GM11168 (cell line): Measurements from ENCODE around the gene TBC1D10A.

Source experiments
- in situ Hi-C: fragments of 300-500 bp; cut with MboI; formaldehyde crosslinking; loops from one replicate; pipeline ENCODE4 v1.12.0; 2022; ENCODE audit warnings: low sequenced_read_pairs; ENCODE audit not compliant: unreplicated experiment

Gene TBC1D10A

DNA sequence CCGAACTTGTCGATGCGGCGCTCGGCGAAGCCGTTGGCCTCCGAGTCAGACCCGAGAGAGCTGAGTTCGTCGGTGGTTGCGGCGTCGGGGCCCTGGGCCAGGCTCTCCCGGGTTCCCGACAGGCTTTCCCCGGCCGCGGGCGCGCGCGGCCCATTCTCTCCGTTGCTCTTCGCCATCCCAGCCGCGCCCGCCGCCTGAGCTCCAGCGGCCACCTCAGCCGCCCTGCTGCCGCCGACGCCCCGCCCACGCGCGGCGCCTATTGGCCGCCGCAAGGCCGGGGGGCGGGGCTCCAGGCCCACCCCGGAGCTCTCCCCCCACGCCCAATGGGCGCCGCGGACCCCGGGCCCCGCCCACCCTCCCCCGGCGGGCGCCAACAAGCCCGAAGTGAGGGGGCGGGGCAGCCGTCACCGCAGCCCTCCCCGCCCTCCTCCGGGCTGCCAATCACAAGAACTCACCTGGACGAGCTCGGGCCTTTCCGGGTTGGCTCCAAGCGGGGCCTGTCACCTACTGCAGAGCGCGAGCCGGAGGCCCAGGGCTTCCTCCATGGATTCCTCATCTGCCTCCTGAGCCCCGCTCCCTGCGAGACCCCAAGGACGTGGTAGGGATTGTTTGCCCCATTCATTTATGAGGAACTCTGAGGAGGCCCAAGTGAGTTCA is at the start of gene TBC1D10A:
TSS of gene TBC1D10A (minus strand) at position 236 of the 657 bp plus-strand sequence. CDS start at position 176, 60 bp downstream.
- in situ Hi-C loops, result no loop called here

DNA sequence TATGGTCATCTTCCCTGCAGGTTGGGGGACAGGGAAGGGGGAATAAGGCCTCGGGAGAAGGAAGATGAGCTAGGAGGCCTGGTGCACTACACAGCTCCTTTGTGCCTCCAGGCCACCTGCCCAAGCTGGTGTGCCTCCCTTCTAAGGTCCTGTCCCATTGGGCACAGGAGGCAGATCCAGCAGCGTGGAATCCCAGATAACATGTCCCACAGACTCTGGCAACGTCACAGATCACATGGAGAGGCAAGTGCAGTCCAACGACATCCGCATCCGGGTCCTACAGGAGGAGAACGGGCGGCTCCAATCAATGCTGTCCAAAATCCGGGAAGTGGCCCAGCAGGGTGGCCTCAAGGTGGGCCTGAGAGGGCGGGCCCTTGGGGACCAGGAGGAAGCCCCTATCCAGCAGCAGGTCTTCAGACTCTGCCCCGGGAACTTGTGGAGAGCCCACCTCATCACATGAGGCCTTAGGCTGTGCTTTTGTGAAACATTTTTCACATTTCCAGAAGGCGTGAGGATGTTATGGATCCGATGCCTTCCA is 48.6 kb upstream of the TBC1D10A start:
- in situ Hi-C loops, result no loop called here

- in situ Hi-C loops, result no loop called here
Measured at GRCh38 chr22:30373331-30374325, 46.9 kb upstream of the TBC1D10A start.

DNA sequence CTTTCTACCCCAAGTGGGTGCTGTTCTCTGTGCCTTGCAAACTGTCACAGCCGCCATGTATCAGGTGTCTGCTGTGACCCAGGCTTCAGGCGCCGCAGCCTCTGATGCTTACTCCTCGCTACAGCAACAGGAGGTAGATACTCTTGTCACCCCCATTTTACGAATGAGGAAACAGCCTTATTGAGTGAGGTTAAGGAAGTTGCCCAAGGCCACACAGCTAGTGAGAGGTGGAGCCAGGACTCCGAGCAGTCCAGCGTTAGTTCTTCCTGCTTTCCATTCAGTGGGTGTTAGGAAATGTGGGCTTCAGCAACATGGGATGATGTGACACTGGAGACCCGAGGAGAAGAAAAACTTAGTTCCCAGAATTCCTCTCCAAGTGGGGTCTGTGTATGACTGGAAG is 46.2 kb upstream of the TBC1D10A start:
- in situ Hi-C loops, result no loop called here

DNA sequence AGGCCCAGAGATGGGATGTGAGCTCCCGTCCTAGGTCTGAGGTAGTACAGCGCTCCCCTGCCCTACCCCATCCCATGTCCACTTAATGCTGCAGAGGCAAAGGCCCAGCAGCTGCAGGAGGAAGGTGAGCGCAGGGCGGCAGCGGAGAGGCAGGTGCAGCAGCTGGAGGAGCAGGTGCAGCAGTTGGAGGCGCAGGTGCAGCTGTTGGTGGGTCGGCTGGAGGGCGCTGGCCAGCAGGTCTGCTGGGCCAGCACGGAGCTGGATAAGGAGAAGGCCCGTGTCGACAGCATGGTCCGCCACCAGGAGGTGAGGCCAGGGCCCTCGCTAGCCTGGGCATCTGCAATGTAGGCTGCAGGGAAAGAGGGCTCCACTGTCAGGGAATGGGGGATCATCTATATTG is 45.2 kb upstream of the TBC1D10A start:
- in situ Hi-C loops, result no loop called here

DNA sequence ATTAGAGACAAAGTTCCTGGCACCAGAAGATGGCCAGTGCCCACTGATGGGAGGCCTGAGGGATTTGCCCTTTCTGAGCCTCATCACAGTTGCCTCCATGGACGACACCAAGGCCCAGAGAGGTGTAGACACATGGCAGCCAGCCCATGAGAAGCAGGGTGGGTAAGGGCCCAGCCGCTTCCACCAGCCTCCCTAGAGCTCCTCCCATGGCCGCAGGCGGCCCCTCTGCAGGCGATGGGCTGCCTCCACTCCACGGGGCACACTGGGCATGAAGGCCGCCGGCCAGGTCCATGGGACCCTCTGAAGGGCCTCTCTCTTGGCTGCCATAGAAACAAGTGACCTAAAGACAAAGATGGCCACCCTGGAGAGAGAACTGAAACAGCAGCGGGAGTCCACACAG is 44.6 kb upstream of the TBC1D10A start:
- in situ Hi-C loops, result no loop called here

- in situ Hi-C loops, result no loop called here
Measured at GRCh38 chr22:30370641-30371230, 44.0 kb upstream of the TBC1D10A start.

DNA sequence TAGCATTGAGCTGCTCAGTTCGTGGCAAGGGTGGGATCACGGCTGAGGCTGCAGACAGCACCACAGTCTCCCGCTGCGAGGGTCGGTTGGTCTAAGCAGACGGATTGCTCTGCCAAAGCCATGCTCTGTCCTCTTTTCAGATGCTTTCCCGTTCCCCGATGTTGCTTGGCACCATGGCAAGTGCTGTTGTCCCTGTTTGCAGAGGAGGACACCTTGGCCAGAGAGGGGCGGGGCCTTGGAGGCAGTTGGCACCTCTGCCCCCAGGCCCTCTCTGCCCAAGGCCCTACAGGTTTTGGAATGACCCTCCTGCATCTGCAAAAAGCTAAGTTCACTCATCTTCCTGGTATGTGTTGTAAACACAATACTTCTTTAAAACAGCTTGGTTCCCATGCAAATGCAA is 41.7 kb upstream of the TBC1D10A start:
- in situ Hi-C loops, result no loop called here

DNA sequence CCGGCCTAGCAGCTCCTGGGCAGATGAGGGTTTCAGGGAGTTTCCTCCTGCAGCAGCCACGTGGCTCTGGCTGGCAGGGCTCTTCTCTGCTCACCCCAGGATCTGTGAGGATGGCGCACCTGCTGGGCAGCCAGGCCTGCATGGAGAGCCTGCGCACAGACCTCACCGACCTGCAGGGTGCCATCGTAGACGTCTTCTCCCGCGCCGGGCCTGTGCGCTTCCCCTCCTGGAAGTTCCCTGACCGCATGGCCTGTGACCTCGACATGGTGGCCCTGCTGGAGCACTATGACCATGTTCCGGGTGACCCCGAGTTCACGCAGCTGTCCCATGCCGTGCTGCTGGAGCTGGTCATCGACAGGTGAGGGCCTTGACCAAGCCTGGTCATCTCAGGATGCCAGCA is 39.1 kb upstream of the TBC1D10A start:
- in situ Hi-C loops, result no loop called here

- in situ Hi-C loops, result no loop called here
Measured at GRCh38 chr22:30362651-30363281, 36.0 kb upstream of the TBC1D10A start.

GRCh38 chr22:30361916-30362650 is 35.3 kb upstream of the TBC1D10A start:
- in situ Hi-C loops, result no loop called here

GRCh38 chr22:30358541-30358940 is 31.8 kb upstream of the TBC1D10A start:
- in situ Hi-C loops, result no loop called here

DNA sequence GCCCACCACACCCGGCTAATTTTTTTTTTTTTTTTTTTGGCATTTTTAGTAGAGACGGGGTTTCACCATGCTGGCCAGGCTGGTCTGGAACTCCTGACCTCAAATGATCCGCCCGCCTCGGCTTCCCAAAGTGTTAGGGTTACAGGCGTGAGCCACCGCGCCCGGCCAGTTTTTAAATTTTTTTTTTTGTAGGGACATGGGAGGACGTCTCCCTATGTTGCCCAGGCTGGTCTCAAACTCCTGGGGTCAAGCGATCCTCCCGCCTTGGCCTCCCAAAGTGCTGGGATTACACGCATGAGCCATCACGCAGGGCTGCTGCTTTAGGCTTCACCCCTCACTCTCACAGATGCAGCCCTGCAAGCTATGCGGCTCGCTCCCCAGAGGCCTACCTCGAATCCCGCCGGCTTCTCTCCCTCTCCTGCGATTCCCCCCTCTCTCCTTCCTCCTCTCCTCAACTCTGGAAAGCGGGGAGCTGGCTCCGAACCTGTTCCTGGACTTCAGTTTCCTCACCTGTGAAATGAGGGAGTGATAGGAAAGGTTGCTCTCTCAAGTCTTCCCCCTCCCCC is 31.0 kb upstream of the TBC1D10A start:
- in situ Hi-C loops, result no loop called here

GRCh38 chr22:30357236-30357570 is 30.5 kb upstream of the TBC1D10A start:
- in situ Hi-C loops, result no loop called here

DNA sequence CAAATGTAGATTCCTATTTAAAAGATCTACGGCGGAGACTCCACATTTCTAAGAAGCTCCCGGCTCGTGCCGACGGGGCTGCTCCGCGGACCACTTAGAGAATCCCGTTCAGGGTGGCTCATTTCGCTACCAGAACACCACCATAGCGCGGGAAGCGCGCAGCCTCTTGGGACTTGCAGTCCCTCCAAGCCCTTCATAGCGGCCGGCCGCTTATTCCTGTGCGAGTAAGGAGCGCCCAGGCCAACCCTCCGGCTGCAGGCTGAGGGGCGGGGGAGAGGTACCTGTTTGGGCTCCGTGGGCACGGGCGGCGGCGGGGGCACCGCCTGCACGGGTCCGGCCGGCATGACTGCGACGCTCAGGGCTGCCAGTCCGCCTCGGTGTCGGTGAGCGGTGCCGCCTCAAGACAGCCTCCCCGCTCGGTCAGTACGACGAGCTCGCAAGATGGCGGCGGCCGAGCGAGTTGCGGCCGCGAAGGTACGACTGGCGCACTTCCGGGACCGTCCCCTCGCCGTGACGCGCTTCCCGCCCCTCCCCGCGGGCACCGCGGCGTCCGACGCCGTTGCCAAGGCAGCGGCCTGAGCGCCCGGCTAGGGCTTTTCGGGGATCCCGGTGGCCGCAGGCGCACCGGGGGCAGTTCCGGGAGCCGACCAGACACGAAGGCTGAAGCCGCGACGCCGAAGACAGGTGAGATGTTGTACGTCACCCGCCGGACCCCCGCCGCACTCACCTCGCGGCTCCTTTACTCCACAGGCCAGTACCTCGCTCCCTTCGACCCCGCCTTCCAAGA is 29.9 kb upstream of the TBC1D10A start, which contains the start of the genes CCDC157 and SF3A1:
TSS of gene CCDC157 (plus strand) at position 559 of the 787 bp plus-strand sequence. CDS start 8,994 bp downstream, outside the sequence.
TSS of gene SF3A1 (minus strand) at position 446 of the 787 bp plus-strand sequence. CDS start at position 344, 102 bp downstream.
- in situ Hi-C loops, result no loop called here

DNA sequence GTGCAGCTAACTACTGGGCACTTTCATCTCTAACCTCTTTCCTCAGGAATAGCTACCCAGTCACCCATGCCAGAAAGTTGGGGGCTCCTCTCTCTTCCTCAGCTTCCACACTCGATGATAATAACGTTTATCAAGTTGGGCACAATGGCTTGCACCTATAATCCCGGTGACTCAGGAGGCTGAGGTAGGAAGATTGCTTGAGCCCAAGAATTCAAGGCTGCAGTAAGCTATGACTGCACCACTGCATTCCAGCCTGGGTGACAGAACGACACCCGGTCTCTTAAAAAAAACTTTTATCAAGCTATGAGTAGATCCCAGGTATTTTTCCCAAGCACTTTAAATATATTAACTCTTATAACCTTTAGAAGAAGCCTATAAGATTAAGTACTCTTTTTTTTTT is 27.9 kb upstream of the TBC1D10A start:
- in situ Hi-C loops, result no loop called here

- in situ Hi-C loops, result no loop called here
Measured at GRCh38 chr22:30351226-30351625, 24.5 kb upstream of the TBC1D10A start.

GRCh38 chr22:30348809-30349208 is 22.1 kb upstream of the TBC1D10A start:
- in situ Hi-C loops, result no loop called here
